ENCODE data around the gene NRXN2. TPM values are rescaled to one million over a fixed set of nuclear protein-coding genes. Genes with fewer than 3 reads are reported as not detected.

Gene NRXN2
- total and polyA plus RNA-seq, 2 donors (not counting 3 experiments of a cell fraction or from before 2014, with no cell fraction given) = not detected

GRCh38 chr11:64747961-64748665 is 25.1 kb upstream of the NRXN2 start:
- no peak overlapping the region for H2AFZ ChIP-seq (ENCODE audit: low read depth, low read length)

More at GRCh38 chr11:64747961-64748665, 25.1 kb upstream of the NRXN2 start:
- Histone ChIP-seq H3K79me2 (ENCODE audit: control insufficient read depth, insufficient read depth, low read length) (no peaks in the 10 kb centered on the region), H3K9ac (replicated peaks; ENCODE audit: extremely low read depth, insufficient read depth, low read length) (no peak overlapping the region), H3K36me3 (ENCODE audit: control insufficient read depth in 2 of 2, extremely low read depth in 1 of 2, insufficient read depth in 2 of 2, low read length in 2 of 2) (no peaks in the 10 kb centered on the region), H3K27ac (ENCODE audit: insufficient read depth, low read depth, low read length) (no peak overlapping the region), H3K4me2 (ENCODE audit: insufficient read depth, low read length) (no peak overlapping the region), H3K9me1 (replicated peaks; ENCODE audit: control insufficient read depth, extremely low read depth, insufficient read depth, low read length) (no peaks in the 10 kb centered on the region), H3K27me3 (ENCODE audit: control insufficient read depth in 2 of 2, insufficient read depth in 2 of 2, low read length in 2 of 2) (peaks cover 12 to 20% of the 10 kb centered on the region in 2 experiments), H3K4me1 (ENCODE audit: control insufficient read depth, extremely low read depth, insufficient read depth, low read length) (peaks cover 3% of the 10 kb centered on the region), H4K20me1 (replicated peaks; ENCODE audit: control insufficient read depth, extremely low read depth, insufficient read depth, low read length) (no peaks in the 10 kb centered on the region), H3K9me3 (replicated peaks; ENCODE audit: control insufficient read depth, insufficient read depth, low read length) (no peaks in the 10 kb centered on the region), H3K4me3 (replicated peaks in 1 of 3; ENCODE audit: insufficient read depth in 1 of 3, low read depth in 1 of 3, low read length in 3 of 3) (no peak overlapping the region)
- dilution Hi-C loops (cut with MboI; ENCODE audit: extremely low pct_ligation_motif_present, low sequenced_read_pairs) = no loop called here
- intact Hi-C loops (cut with micrococcal nuclease) = no loop called here
- BruUV-seq (replicated peaks) = no TSS peak
- DNase-seq (ENCODE audit: low read depth, low spot score) (no peak), FAIRE-seq (no peak)
- ChIA-PET POLR2A (interaction anchor here (0.5 kb wide), 1 partner anchor 10 kb away, joined by 7 read pairs; no protein-coding TSS in a partner anchor), CTCF (interaction anchor here (1.1 to 1.2 kb wide), 2 partner anchors 14 to 59 kb away, joined by 4 to 5 read pairs; no protein-coding TSS in a partner anchor)
- TF ChIP-seq MYC (IDR thresholded peaks at IDR 0.05; ENCODE audit: low read depth, low read length) (no peak), EZH2 (IDR thresholded peaks at IDR 0.05; ENCODE audit: borderline replicate concordance, low read depth, low read length, severe bottlenecking) (no peak), MAX (IDR thresholded peaks at IDR 0.05; ENCODE audit: insufficient read depth, insufficient read length) (no peak), CTCF (IDR thresholded peaks at IDR 0.05; ENCODE audit: extremely low read depth in 1 of 2, insufficient read depth in 1 of 2, low read depth in 1 of 2, low read length in 2 of 2) (no peak), GATA2 (IDR thresholded peaks at IDR 0.05; ENCODE audit: insufficient read depth, insufficient read length, low read depth, low read length) (no peak), POLR2AphosphoS5 (IDR thresholded peaks at IDR 0.05; ENCODE audit: insufficient read depth, low read depth, low read length) (no peak), FOS (IDR thresholded peaks at IDR 0.05; ENCODE audit: borderline replicate concordance, insufficient read depth, low read length) (no peak), POLR2A (IDR thresholded peaks at IDR 0.05; ENCODE audit: low read depth, low read length) (no peak), JUN (IDR thresholded peaks at IDR 0.05; ENCODE audit: borderline replicate concordance, insufficient read depth, insufficient read length, low read depth) (no peak)

All from endothelial cell of umbilical vein (primary cell).